PC-3 (cell line): ENCODE measurements around the gene ARFGAP1. TPM values are rescaled to one million over a fixed set of nuclear protein-coding genes. Genes with fewer than 3 reads are reported as not detected.

Experiments
- ATAC-seq: fragments of 200-7000 bp; cut with Tn5 transposase; 2 replicates; pipeline ENCODE4 v1.9.1; 2020; ENCODE audit warnings: mild to moderate bottlenecking, moderate library complexity
- BruUV-seq: library from RNA; stranded (reverse); fragments of 400-500 nt; replicated peaks from 2 replicates; lab custom pipeline; 2021; lab: Mats Ljungman, UMichigan
- CTCF ChIA-PET: fragments of 300-600 bp; sonication (Branson Sonifier 250); formaldehyde crosslinking; loops from one replicate; lab custom pipeline; 2022; ENCODE audit warnings: antibody characterized with exemption; lab: Charles Lee
- POLR2A ChIA-PET: fragments of 300-600 bp; sonication (Branson Sonifier 250); formaldehyde crosslinking; loops from one replicate; lab custom pipeline; 2022; ENCODE audit warnings: antibody characterized with exemption; ENCODE audit not compliant: unreplicated experiment; lab: Charles Lee
- DNase-seq: peaks from one replicate; pipeline ENCODE4 v3.0.0-alpha.2; 2015
- H2AFZ ChIP-seq: fragments of 300-600 bp; sonication (generic); 2 replicates; pipeline ENCODE4 v1.6.0; 2016; ENCODE audit warnings: antibody characterized with exemption, low read length
- H3F3A ChIP-seq: fragments of 300-600 bp; sonication (generic); one replicate; pipeline ENCODE4 v1.6.0; 2017; ENCODE audit warnings: antibody characterized with exemption, low read length, control low read depth, mild to moderate bottlenecking; ENCODE audit not compliant: unreplicated experiment
- H3K27ac ChIP-seq: fragments of 300-600 bp; sonication (generic); 2 replicates; pipeline ENCODE4 v1.5.1; 2016; ENCODE audit warnings: mild to moderate bottlenecking, low read length
- H3K27me3 ChIP-seq: fragments of 300-600 bp; sonication (generic); 2 replicates; pipeline ENCODE4 v1.6.1; 2016; ENCODE audit warnings: low read length, mixed read lengths
- H3K36me3 ChIP-seq: fragments of 300-600 bp; sonication (generic); 2 replicates; pipeline ENCODE4 v1.6.1; 2016; ENCODE audit warnings: low read depth, mixed run types, low read length, mixed read lengths
- H3K4me1 ChIP-seq: fragments of 300-600 bp; sonication (generic); 2 replicates; pipeline ENCODE4 v1.5.1; 2016; ENCODE audit warnings: low read length; ENCODE audit not compliant: insufficient read depth
- H3K4me2 ChIP-seq: fragments of 300-600 bp; sonication (generic); 2 replicates; pipeline ENCODE4 v1.6.0; 2016; ENCODE audit warnings: low read length
- H3K4me3 ChIP-seq: fragments of 300-600 bp; sonication (generic); 2 replicates; pipeline ENCODE4 v1.5.1; 2016; ENCODE audit warnings: mild to moderate bottlenecking, low read length, mixed read lengths
- H3K79me2 ChIP-seq: fragments of 300-600 bp; sonication (generic); 2 replicates; pipeline ENCODE4 v1.6.1; 2017; ENCODE audit warnings: low read length, mixed read lengths
- H3K9ac ChIP-seq: fragments of 300-600 bp; sonication (generic); 2 replicates; pipeline ENCODE4 v1.6.0; 2016; ENCODE audit warnings: mild to moderate bottlenecking, low read length
- H3K9me2 ChIP-seq: fragments of 300-600 bp; sonication (generic); replicated peaks from 2 replicates; pipeline ENCODE4 v1.6.1; 2016; ENCODE audit warnings: mixed run types, low read length, mixed read lengths
- H3K9me3 ChIP-seq: fragments of 300-600 bp; sonication (generic); 2 replicates; pipeline ENCODE4 v1.6.1; 2016; ENCODE audit warnings: low read length, mixed read lengths
- H4K20me1 ChIP-seq: fragments of 300-600 bp; sonication (generic); 2 replicates; pipeline ENCODE4 v1.6.1; 2016; ENCODE audit warnings: low read length, mixed read lengths
- CTCF ChIP-seq: fragments of 300-600 bp; sonication (generic); conservative IDR thresholded peaks from 2 replicates; pipeline ENCODE4 v1.5.1; 2017; ENCODE audit warnings: antibody characterized with exemption, low read depth, mild to moderate bottlenecking, low read length
- EZH2 ChIP-seq: fragments of 300-600 bp; sonication (generic); IDR thresholded peaks from one replicate; pipeline ENCODE4 v1.6.1; 2017; ENCODE audit warnings: antibody characterized with exemption, mild to moderate bottlenecking, low read length; ENCODE audit not compliant: unreplicated experiment
- EZH2phosphoT487 ChIP-seq: fragments of 300-600 bp; sonication (generic); IDR thresholded peaks from 2 replicates; pipeline ENCODE4 v1.6.1; 2018; ENCODE audit warnings: mild to moderate bottlenecking, antibody characterized with exemption, low read length, borderline replicate concordance
- intact Hi-C: fragments of 100-400 bp; cut with micrococcal nuclease; formaldehyde crosslinking; loops from 2 replicates; pipeline ENCODE4 v1.9.0; 2023
- total RNA-seq: library from RNA; depleted of rRNA; stranded (reverse); fragments of >200 nt; gene quantifications from 2 replicates; pipeline ENCODE4 v1.2.3, GENCODE V29; 2014

The ARFGAP1 gene
- total RNA-seq, 1 experiment from 2014 or later: 75.6 TPM

- Histone ChIP-seq H3K9me2 (no peaks in the 10 kb centered on the region), H3F3A (no peaks in the 10 kb centered on the region), H3K9ac (no peak overlapping the region), H3K27ac (no peak overlapping the region), H3K79me2 (no peaks in the 10 kb centered on the region), H3K4me1 (peaks cover 9% of the 10 kb centered on the region; the same call in 1 of the 2 replicates), H3K4me2 (no peak overlapping the region), H2AFZ (no peak overlapping the region), H3K9me3 (no peaks in the 10 kb centered on the region), H3K4me3 (no peak overlapping the region), H4K20me1 (no peaks in the 10 kb centered on the region), H3K36me3 (no peaks in the 10 kb centered on the region), H3K27me3 (no peaks in the 10 kb centered on the region)
- no TSS peak for BruUV-seq
- no peak for ATAC-seq
- ChIA-PET CTCF (interaction anchor here (0.7 to 2.5 kb wide), 10 partner anchors 9 to 68 kb away, joined by 3 to 15 read pairs (median 5); no protein-coding TSS in a partner anchor), POLR2A (interaction anchor here (0.5 kb wide), 1 partner anchor 228 kb away, joined by 7 read pairs; no protein-coding TSS in a partner anchor)
- intact Hi-C loops: loop anchor here (1.0 kb wide), 1 partner anchor 27 kb away; no protein-coding TSS in a partner anchor
- TF ChIP-seq EZH2: no peak
- TF ChIP-seq EZH2phosphoT487: no peak
- no peak for TF ChIP-seq CTCF
- no peak for DNase-seq
Measured at GRCh38 chr20:63223826-63224207, 48.8 kb upstream of the ARFGAP1 start.

GRCh38 chr20:63224412-63225081, 48.1 kb upstream of the ARFGAP1 start:
- ATAC-seq (peak; percentile 66), DNase-seq (peak; percentile 68)
- Histone ChIP-seq H3K36me3 (no peaks in the 10 kb centered on the region), H3K9ac (no peak overlapping the region), H3K4me1 (peaks cover 9% of the 10 kb centered on the region; the same call in 1 of the 2 replicates), H3K79me2 (no peaks in the 10 kb centered on the region), H3K4me2 (peak overlapping the region; percentile 22; the same call in 1 of the 2 replicates), H3K27ac (no peak overlapping the region), H2AFZ (no peak overlapping the region), H3K9me3 (no peaks in the 10 kb centered on the region), H4K20me1 (no peaks in the 10 kb centered on the region), H3F3A (no peaks in the 10 kb centered on the region), H3K27me3 (no peaks in the 10 kb centered on the region), H3K4me3 (no peak overlapping the region), H3K9me2 (no peaks in the 10 kb centered on the region)
- no TSS peak for BruUV-seq
- intact Hi-C loops: no loop called here
- TF ChIP-seq EZH2: no peak
- peak; percentile 53 for TF ChIP-seq CTCF
- ChIA-PET CTCF (interaction anchor here (0.7 to 2.5 kb wide), 7 partner anchors 8 to 169 kb away, joined by 3 to 15 read pairs (median 6); no protein-coding TSS in a partner anchor), POLR2A (interaction anchor here (0.5 kb wide), 1 partner anchor 229 kb away, joined by 7 read pairs; no protein-coding TSS in a partner anchor)

- no peak overlapping the region for H3K4me3 ChIP-seq
- H3K4me2 ChIP-seq: peak overlapping the region; percentile 22; the same call in 1 of the 2 replicates
- BruUV-seq: no TSS peak
- no peaks in the 10 kb centered on the region for H3K79me2 ChIP-seq
- H3K9me3 ChIP-seq: no peaks in the 10 kb centered on the region
- peaks cover 9% of the 10 kb centered on the region; the same call in 1 of the 2 replicates for H3K4me1 ChIP-seq
- no peak for TF ChIP-seq CTCF
- no peak for TF ChIP-seq EZH2
- TF ChIP-seq EZH2phosphoT487: no peak
- POLR2A ChIA-PET: no interaction called here
- CTCF ChIA-PET: interaction anchor here (0.7 to 2.5 kb wide), 3 partner anchors 10 to 169 kb away, joined by 3 to 15 read pairs (median 4); no protein-coding TSS in a partner anchor
- H3K36me3 ChIP-seq: no peaks in the 10 kb centered on the region
- intact Hi-C loops: no loop called here
- no peaks in the 10 kb centered on the region for H4K20me1 ChIP-seq
- no peaks in the 10 kb centered on the region for H3F3A ChIP-seq
- H2AFZ ChIP-seq: no peak overlapping the region
- no peaks in the 10 kb centered on the region for H3K9me2 ChIP-seq
- ATAC-seq (no peak), DNase-seq (no peak)
- H3K27me3 ChIP-seq: no peaks in the 10 kb centered on the region
- no peak overlapping the region for H3K27ac ChIP-seq
- H3K9ac ChIP-seq: no peak overlapping the region
Measured at GRCh38 chr20:63225082-63225454, 47.5 kb upstream of the ARFGAP1 start.
